ENCODE measurements around the gene RIOK3. TPM values are rescaled to one million over a fixed set of nuclear protein-coding genes. Genes with fewer than 3 reads are reported as not detected.

The RIOK3 gene
- total RNA-seq, 3 donors from 2014 or later (not counting 1 experiment from before 2014, with no cell fraction given), result 164 to 233 (median 182) TPM

DNA sequence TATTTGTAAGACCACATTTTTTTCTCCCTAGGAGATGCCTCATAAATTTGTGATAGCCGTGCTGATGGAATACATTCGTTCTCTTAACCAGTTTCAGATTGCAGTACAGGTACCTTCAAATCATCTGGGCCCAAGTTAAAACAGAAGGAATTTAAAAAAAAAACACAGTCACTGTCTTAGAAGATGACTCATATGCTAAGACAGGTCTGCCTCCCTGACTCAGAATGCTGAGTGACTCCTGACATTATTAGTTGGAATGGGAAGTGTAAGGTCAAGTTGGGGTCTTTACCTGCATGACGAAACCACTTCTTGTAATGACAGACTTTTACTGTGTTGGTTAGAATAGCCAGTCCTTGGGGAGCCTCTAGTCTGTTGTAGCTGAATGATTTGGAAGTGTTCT, 76.5 kb downstream of the RIOK3 start:
- no peak overlapping the region for H3K27ac ChIP-seq (ENCODE audit: low read length)
- intact Hi-C loops (cut with micrococcal nuclease), result no loop called here
- Mint-ChIP-seq H3K4me3 (no peak overlapping the region), H3K9me3 (no peaks in the 10 kb centered on the region), H3K4me1 (peaks cover 4% of the 10 kb centered on the region in 2 donors), H3K27ac (peak overlapping the region; percentile 50 to 69), H3K36me3 (peaks cover 18% of the 10 kb centered on the region), H3K27me3 (ENCODE audit: low read depth in 2 of 2) (no peaks in the 10 kb centered on the region)
- no peak overlapping the region for H3K4me3 ChIP-seq (ENCODE audit: low read length)
- no peaks in the 10 kb centered on the region for H3K4me1 ChIP-seq (ENCODE audit: control insufficient read depth, insufficient read depth, low read length)
- no peaks in the 10 kb centered on the region for H3K9me3 ChIP-seq (ENCODE audit: control insufficient read depth, insufficient read depth, low read length)
- no peaks in the 10 kb centered on the region for H3K27me3 ChIP-seq (ENCODE audit: control insufficient read depth, insufficient read depth, low read length)
- TF ChIP-seq, protein P1, sequence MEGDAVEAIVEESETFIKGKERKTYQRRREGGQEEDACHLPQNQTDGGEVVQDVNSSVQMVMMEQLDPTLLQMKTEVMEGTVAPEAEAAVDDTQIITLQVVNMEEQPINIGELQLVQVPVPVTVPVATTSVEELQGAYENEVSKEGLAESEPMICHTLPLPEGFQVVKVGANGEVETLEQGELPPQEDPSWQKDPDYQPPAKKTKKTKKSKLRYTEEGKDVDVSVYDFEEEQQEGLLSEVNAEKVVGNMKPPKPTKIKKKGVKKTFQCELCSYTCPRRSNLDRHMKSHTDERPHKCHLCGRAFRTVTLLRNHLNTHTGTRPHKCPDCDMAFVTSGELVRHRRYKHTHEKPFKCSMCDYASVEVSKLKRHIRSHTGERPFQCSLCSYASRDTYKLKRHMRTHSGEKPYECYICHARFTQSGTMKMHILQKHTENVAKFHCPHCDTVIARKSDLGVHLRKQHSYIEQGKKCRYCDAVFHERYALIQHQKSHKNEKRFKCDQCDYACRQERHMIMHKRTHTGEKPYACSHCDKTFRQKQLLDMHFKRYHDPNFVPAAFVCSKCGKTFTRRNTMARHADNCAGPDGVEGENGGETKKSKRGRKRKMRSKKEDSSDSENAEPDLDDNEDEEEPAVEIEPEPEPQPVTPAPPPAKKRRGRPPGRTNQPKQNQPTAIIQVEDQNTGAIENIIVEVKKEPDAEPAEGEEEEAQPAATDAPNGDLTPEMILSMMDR (IDR thresholded peaks at IDR 0.05), result no peak
- DNase-seq (no peak), ATAC-seq (no peak)
- WGBS (ENCODE audit: insufficient coverage), result 75% methylated on average over 3 of the region's 3 CpGs
- H3K36me3 ChIP-seq (ENCODE audit: control insufficient read depth, insufficient read depth, low read length), result peaks cover 90% of the 10 kb centered on the region

GRCh38 chr18:23530195-23530594, 77.1 kb downstream of the RIOK3 start:
- Histone ChIP-seq H3K4me1 (ENCODE audit: control insufficient read depth, insufficient read depth, low read length) (no peaks in the 10 kb centered on the region), H3K27ac (ENCODE audit: low read length) (no peak overlapping the region), H3K36me3 (ENCODE audit: control insufficient read depth, insufficient read depth, low read length) (peaks cover 94% of the 10 kb centered on the region), H3K4me3 (ENCODE audit: low read length) (no peak overlapping the region), H3K27me3 (ENCODE audit: control insufficient read depth, insufficient read depth, low read length) (no peaks in the 10 kb centered on the region), H3K9me3 (ENCODE audit: control insufficient read depth, insufficient read depth, low read length) (no peaks in the 10 kb centered on the region)
- WGBS (ENCODE audit: insufficient coverage), result 92% methylated on average over 7 of the region's 7 CpGs
- ATAC-seq, result no peak
- Mint-ChIP-seq H3K27me3 (ENCODE audit: low read depth in 2 of 2) (no peaks in the 10 kb centered on the region), H3K27ac (peak overlapping the region; percentile 50 to 69), H3K9me3 (no peaks in the 10 kb centered on the region), H3K36me3 (peaks cover 22% of the 10 kb centered on the region), H3K4me1 (peaks cover 4% of the 10 kb centered on the region in 2 donors), H3K4me3 (no peak overlapping the region)
- intact Hi-C loops (cut with micrococcal nuclease), result no loop called here
- no peak for DNase-seq
- TF ChIP-seq, protein P1 (IDR thresholded peaks at IDR 0.05), result no peak

DNA sequence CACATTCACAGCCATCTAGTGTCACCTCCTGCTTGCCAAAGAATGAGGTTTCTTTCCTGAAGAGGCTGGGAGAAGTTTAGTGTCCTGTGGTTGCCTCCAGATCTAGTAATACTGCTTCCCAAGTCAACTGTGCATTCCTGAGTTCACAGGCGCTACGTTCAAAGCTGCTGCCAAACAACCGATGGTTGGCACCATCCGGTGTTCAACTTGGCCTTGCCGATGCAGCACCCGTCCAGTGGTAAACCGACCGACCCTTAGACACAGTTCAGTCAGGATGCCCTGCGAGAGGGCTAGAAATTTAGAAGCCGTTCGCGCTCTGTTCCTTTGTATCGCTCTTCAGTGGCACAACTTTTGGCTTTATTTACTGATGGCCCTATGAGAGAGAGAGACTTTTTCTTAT, 78.8 kb downstream of the RIOK3 start:
- Histone ChIP-seq H3K27ac (ENCODE audit: low read length) (no peak overlapping the region), H3K9me3 (ENCODE audit: control insufficient read depth, insufficient read depth, low read length) (no peaks in the 10 kb centered on the region), H3K4me1 (ENCODE audit: control insufficient read depth, insufficient read depth, low read length) (no peaks in the 10 kb centered on the region), H3K36me3 (ENCODE audit: control insufficient read depth, insufficient read depth, low read length) (peaks cover 97% of the 10 kb centered on the region), H3K4me3 (ENCODE audit: low read length) (no peak overlapping the region), H3K27me3 (ENCODE audit: control insufficient read depth, insufficient read depth, low read length) (no peaks in the 10 kb centered on the region)
- TF ChIP-seq, protein P1 (IDR thresholded peaks at IDR 0.05), result no peak
- WGBS (ENCODE audit: insufficient coverage), result 96% methylated on average over 13 of the region's 13 CpGs
- H3K4me3 Mint-ChIP-seq, result no peak overlapping the region
- H3K36me3 Mint-ChIP-seq, result peaks cover 22% of the 10 kb centered on the region
- H3K27ac Mint-ChIP-seq, result peak overlapping the region; percentile 54 to 69
- no peaks in the 10 kb centered on the region for H3K27me3 Mint-ChIP-seq (ENCODE audit: low read depth in 2 of 2)
- H3K9me3 Mint-ChIP-seq, result no peaks in the 10 kb centered on the region
- intact Hi-C loops (cut with micrococcal nuclease), result no loop called here
- no peak for ATAC-seq
- DNase-seq, result no peak
- no peaks in the 10 kb centered on the region for H3K4me1 Mint-ChIP-seq

Other genes with a start within 250 kb of the RIOK3 start
- gene RMC1, start 50.2 kb downstream of the RIOK3 start, total RNA-seq, result 10 to 100 TPM; 71.1 to 84.4 (median 77.2) TPM
- 100 to 1,000 TPM; 143 to 203 (median 173) TPM for gene NPC1, start 133.2 kb downstream of the RIOK3 start, total RNA-seq
- gene ANKRD29, start 209.6 kb downstream of the RIOK3 start, total RNA-seq, result under 1 TPM in 2 of 3 donors, not detected in 1; 0.35 to 0.45 TPM
- gene LAMA3, start 236.2 kb downstream of the RIOK3 start, total RNA-seq, result not detected